ENCODE results near the gene CFAP91.

The CFAP91 gene

DNA sequence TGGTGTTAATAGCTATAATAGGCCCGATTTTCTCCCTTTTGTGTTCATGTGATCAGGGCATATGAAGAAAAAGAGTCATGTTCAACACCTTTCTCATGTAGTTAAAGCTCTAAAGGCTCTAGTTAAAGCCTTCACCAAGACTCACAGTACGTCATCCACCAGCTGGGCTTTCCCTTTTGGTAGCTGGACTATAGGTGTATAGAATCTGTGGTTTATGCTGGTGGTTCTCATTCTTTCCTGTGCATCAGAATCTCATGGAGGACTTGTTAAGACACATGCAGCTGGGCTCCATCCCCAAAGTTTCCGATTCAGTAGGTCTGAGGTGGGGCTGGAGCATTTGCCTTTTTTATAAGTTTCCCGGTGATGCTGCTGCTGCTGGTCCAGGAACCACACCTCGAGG lies 31.0 kb downstream of the CFAP91 start:
- DNase-seq (ENCODE audit: extremely low spot score, insufficient read length, low read depth) (no peak), FAIRE-seq (no peak)

DNA sequence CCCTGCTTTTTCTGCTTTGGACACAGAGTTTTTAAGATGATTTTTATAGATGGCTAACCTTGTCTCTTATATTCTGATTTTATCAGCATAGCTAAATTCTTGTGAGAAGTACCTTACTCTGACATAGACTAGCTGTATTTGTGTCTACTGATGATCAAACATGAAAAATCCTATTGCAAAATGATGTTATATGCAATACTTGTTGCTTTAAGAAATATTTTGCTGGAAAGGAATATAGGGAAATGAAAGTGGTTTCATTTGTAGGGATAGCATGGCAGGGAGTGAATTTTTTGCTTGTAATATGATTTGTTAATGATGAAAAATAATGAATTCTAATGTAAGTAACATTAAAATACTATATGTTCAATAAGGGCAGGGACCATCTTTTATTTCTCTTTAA lies 35.9 kb downstream of the CFAP91 start:
- no peak for FAIRE-seq
- DNase-seq (ENCODE audit: extremely low spot score, insufficient read length, low read depth): no peak

- FAIRE-seq: no peak
- DNase-seq (ENCODE audit: extremely low spot score, insufficient read length, low read depth): no peak
These were observed 39.1 kb downstream of the CFAP91 start for GRCh38 chr3:119741657-119742590.

DNA sequence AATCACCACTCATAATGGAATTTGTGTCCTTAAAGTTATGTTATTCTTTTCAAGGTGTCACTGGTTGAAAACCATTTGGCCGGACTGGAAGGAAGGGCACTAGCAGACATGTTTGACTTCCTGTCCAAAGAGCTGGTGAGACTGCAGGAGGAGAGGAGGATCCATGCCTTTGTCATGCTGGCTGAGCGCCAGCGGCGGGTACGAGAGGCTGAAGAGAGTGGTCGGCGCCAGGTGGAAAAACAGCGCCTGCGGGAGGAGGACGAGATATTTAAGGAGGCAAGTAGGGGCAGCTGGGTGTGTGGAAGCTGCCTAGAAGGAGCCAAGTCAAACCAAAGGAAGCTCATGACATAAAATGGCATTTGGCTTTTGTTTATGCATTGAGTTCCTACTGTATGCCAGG lies 41.1 kb downstream of the CFAP91 start:
- DNase-seq (ENCODE audit: extremely low spot score, insufficient read length, low read depth) (no peak), FAIRE-seq (no peak)

- FAIRE-seq (no peak), DNase-seq (ENCODE audit: extremely low spot score, insufficient read length, low read depth) (no peak)
These were observed 43.1 kb downstream of the CFAP91 start for GRCh38 chr3:119745942-119746341.

- DNase-seq (ENCODE audit: extremely low spot score, insufficient read length, low read depth) (no peak), FAIRE-seq (no peak)
These were observed 43.6 kb downstream of the CFAP91 start for GRCh38 chr3:119746423-119746822.

DNA sequence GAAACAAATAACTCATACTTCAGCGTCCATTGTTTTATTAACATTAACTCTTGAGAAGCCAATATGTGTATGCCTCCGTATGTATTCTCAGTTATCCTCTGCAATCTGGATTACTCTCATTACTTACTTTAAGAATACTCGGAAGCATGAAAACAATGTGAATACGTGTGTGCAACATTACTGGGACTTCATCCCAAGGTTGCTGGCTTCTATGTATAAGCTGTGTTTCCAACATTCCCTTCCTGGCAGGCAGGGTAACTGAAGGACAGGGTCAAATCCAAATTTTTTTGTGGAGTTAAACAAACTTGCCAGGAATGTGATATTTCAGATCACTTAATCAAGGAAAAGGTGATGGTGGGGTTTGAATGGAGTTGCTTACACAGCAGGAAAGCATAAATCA lies 44.5 kb downstream of the CFAP91 start:
- FAIRE-seq (no peak), DNase-seq (ENCODE audit: extremely low spot score, insufficient read length, low read depth) (no peak)

- no peak for FAIRE-seq
- DNase-seq (ENCODE audit: extremely low spot score, insufficient read length, low read depth): no peak
These were observed 46.2 kb downstream of the CFAP91 start for GRCh38 chr3:119748991-119749390.

DNA sequence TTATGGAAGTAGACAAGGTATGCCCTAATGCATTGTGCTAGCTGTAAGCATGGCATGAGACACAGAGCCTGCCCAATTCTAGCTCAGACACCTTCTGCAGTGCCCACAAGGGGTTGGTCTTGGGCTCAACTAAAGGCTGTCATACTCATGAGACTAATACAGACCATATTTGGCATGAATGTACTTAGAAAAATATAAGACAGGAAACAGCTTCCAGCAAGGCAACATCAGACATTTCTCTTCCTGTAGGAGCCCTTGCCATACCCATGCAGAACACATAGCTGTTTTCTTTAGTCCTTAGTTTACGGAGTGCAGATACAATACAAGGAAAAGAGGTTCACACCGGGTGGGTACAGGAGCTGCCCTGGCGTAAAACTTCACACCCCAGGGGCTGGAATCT lies 48.6 kb downstream of the CFAP91 start:
- FAIRE-seq (no peak), DNase-seq (ENCODE audit: extremely low spot score, insufficient read length, low read depth) (no peak)
